Measurements from ENCODE around the gene CD8A. TPM values are rescaled to one million over a fixed set of nuclear protein-coding genes. Genes with fewer than 3 reads are reported as not detected.

The CD8A gene
- total and polyA plus RNA-seq, 2 of the 8 experiments (the other 6 are each of a cell fraction or from before 2014, with no cell fraction given) = 0.14 to 0.39 TPM

GRCh38 chr2:86821842-86822241, 31.1 kb upstream of the CD8A start:
- H3K14ac ChIP-seq (ENCODE audit: insufficient read length) = no peak overlapping the region
- H2AFZ ChIP-seq (ENCODE audit: low read length) = 0 out of 2 replicates have a peak overlapping the region, but pooled peaks have one; percentile 48
- no peaks in the 10 kb centered on the region; a peak in 1 of 4 replicates for H3K79me2 ChIP-seq (ENCODE audit: control insufficient read depth in 1 of 2, insufficient read depth in 2 of 2, low read length in 2 of 2)
- no peak overlapping the region for H3K23ac ChIP-seq (ENCODE audit: insufficient read length)
- no peak overlapping the region for H2BK5ac ChIP-seq (ENCODE audit: low read depth, low read length)
- no peak overlapping the region for H4K8ac ChIP-seq (ENCODE audit: extremely low read depth, insufficient read depth, low read length)
- no peak overlapping the region for H2BK15ac ChIP-seq (ENCODE audit: low read length)
- no peaks in the 10 kb centered on the region for H4K20me1 ChIP-seq (replicated peaks in 1 of 2; ENCODE audit: control insufficient read depth in 1 of 2, insufficient read depth in 2 of 2, low read length in 2 of 2)
- no peak overlapping the region for H3K4me3 ChIP-seq (ENCODE audit: extremely low read depth in 1 of 4, insufficient read depth in 2 of 4, low read depth in 3 of 4, low read length in 4 of 4)
- no peak overlapping the region for H4K91ac ChIP-seq (replicated peaks; ENCODE audit: insufficient read length, low read length)
- H3K9ac ChIP-seq (replicated peaks in 1 of 4; ENCODE audit: extremely low read depth in 1 of 4, low read depth in 3 of 4, low read length in 3 of 4) = no peak overlapping the region
- H2BK120ac ChIP-seq (replicated peaks; ENCODE audit: low read depth, low read length) = no peak overlapping the region
- H3K56ac ChIP-seq (replicated peaks; ENCODE audit: insufficient read length, low read depth, low read length) = no peak overlapping the region
- H3K27me3 ChIP-seq (replicated peaks in 1 of 4; ENCODE audit: control insufficient read depth in 3 of 4, extremely low read depth in 1 of 4, insufficient read depth in 3 of 4, low read length in 3 of 4) = no peaks in the 10 kb centered on the region
- ChIA-PET CTCF (ENCODE audit: partially characterized antibody) (interaction anchor here (0.6 kb wide), 1 partner anchor 734 kb away, joined by 3 read pairs; no protein-coding TSS in a partner anchor), POLR2A (ENCODE audit: partially characterized antibody) (no interaction called here)
- H2AK5ac ChIP-seq (ENCODE audit: low read depth, low read length) = no peak overlapping the region
- no peaks in the 10 kb centered on the region for H3K79me1 ChIP-seq (ENCODE audit: low read depth, low read length)
- FAIRE-seq = no peak
- no peak overlapping the region for H4K5ac ChIP-seq (ENCODE audit: insufficient read length, low read depth, low read length)
- H2BK20ac ChIP-seq (ENCODE audit: low read length) = no peak overlapping the region
- 86% methylated on average over 6 of the region's 6 CpGs; no CpG with 5 or more reads in 1 of the 2 experiments for WGBS, 2 experiments (ENCODE audit: extremely low coverage in 1 of 2, insufficient coverage in 1 of 2, insufficient read length in 1 of 2, insufficient replicate concordance in 2 of 2, low coverage in 1 of 2, low lambda C conversion rate in 2 of 2, missing lambda C conversion rate in 1 of 2)
- no peak for DNase-seq (ENCODE audit: low read depth in 1 of 2, low spot score in 2 of 2)
- no peak overlapping the region for H3K4ac ChIP-seq (replicated peaks; ENCODE audit: insufficient read length, low read depth, low read length)
- no peaks in the 10 kb centered on the region; the same call in 1 of the 2 replicates for H3K23me2 ChIP-seq (ENCODE audit: low read depth, low read length)
- peaks cover 0 to 3% (median 0%) of the 10 kb centered on the region in 4 experiments; a peak in 1 of 7 replicates for H3K4me1 ChIP-seq (replicated peaks in 1 of 4; ENCODE audit: control insufficient read depth in 3 of 4, insufficient read depth in 4 of 4, low read length in 3 of 4)
- no peak overlapping the region; the same call in 1 of the 2 replicates for H3K18ac ChIP-seq (ENCODE audit: extremely low read depth, low read length)
- no peaks in the 10 kb centered on the region for H3K36me3 ChIP-seq (ENCODE audit: control insufficient read depth in 2 of 4, insufficient read depth in 4 of 4, low read length in 3 of 4)
- H2BK12ac ChIP-seq (ENCODE audit: low read depth, low read length) = no peak overlapping the region
- H3K4me2 ChIP-seq (ENCODE audit: insufficient read depth in 1 of 2, low read depth in 2 of 2, low read length in 2 of 2) = no peak overlapping the region
- H3K27ac ChIP-seq (ENCODE audit: low read depth, low read length) = no peak overlapping the region
- no peaks in the 10 kb centered on the region for H3K9me3 ChIP-seq (ENCODE audit: insufficient read depth in 2 of 2, low read depth in 1 of 2, low read length in 1 of 2)
- no peak for TF ChIP-seq TAF1 (IDR thresholded peaks at IDR 0.05; ENCODE audit: low read depth, low read length)
- TF ChIP-seq ATF3 (IDR thresholded peaks at IDR 0.05; ENCODE audit: insufficient read depth, low read depth, low read length) = no peak
- TF ChIP-seq ASH2L (IDR thresholded peaks at IDR 0.05; ENCODE audit: low read length) = no peak
- TF ChIP-seq TBP (IDR thresholded peaks at IDR 0.05; ENCODE audit: low read depth, low read length) = no peak
- no peak for TF ChIP-seq EGR1 (IDR thresholded peaks at IDR 0.05; ENCODE audit: borderline replicate concordance, low read depth, low read length)
- TF ChIP-seq CEBPB (IDR thresholded peaks at IDR 0.05; ENCODE audit: low read depth, low read length) = no peak
- no peak for TF ChIP-seq CREB1 (IDR thresholded peaks at IDR 0.05)
- TF ChIP-seq BACH1 (IDR thresholded peaks at IDR 0.05; ENCODE audit: low read length) = no peak
- no peak for TF ChIP-seq MAFK (IDR thresholded peaks at IDR 0.05; ENCODE audit: low read depth, low read length)
- no peak for TF ChIP-seq HDAC2 (IDR thresholded peaks at IDR 0.05; ENCODE audit: borderline replicate concordance in 1 of 2, low read depth in 2 of 2, low read length in 2 of 2)
- TF ChIP-seq MAX (IDR thresholded peaks at IDR 0.05) = no peak
- no peak for TF ChIP-seq YY1 (IDR thresholded peaks at IDR 0.05; ENCODE audit: low read depth, low read length)
- no peak for TF ChIP-seq CHD2 (IDR thresholded peaks at IDR 0.05; ENCODE audit: low read length)
- TF ChIP-seq POLR2AphosphoS5 (IDR thresholded peaks at IDR 0.05; ENCODE audit: low read depth, low read length) = no peak
- no peak for TF ChIP-seq JUN (IDR thresholded peaks at IDR 0.05; ENCODE audit: low read depth, low read length)
- TF ChIP-seq BCL11A (IDR thresholded peaks at IDR 0.05; ENCODE audit: low read depth in 2 of 2, low read length in 2 of 2) = no peak
